ENCODE results near the gene TRIM7. TPM values are rescaled to one million over a fixed set of nuclear protein-coding genes. Genes with fewer than 3 reads are reported as not detected.

Gene TRIM7
- total and polyA plus RNA-seq, 9 of the 15 experiments (the other 6 are each of a cell fraction or from before 2014, with no cell fraction given): 2.6 to 14.9 (median 8.9) TPM

GRCh38 chr5:181231432-181231831 lies 26.4 kb upstream of the TRIM7 start (continued):
- TF ChIP-seq, protein P1, sequence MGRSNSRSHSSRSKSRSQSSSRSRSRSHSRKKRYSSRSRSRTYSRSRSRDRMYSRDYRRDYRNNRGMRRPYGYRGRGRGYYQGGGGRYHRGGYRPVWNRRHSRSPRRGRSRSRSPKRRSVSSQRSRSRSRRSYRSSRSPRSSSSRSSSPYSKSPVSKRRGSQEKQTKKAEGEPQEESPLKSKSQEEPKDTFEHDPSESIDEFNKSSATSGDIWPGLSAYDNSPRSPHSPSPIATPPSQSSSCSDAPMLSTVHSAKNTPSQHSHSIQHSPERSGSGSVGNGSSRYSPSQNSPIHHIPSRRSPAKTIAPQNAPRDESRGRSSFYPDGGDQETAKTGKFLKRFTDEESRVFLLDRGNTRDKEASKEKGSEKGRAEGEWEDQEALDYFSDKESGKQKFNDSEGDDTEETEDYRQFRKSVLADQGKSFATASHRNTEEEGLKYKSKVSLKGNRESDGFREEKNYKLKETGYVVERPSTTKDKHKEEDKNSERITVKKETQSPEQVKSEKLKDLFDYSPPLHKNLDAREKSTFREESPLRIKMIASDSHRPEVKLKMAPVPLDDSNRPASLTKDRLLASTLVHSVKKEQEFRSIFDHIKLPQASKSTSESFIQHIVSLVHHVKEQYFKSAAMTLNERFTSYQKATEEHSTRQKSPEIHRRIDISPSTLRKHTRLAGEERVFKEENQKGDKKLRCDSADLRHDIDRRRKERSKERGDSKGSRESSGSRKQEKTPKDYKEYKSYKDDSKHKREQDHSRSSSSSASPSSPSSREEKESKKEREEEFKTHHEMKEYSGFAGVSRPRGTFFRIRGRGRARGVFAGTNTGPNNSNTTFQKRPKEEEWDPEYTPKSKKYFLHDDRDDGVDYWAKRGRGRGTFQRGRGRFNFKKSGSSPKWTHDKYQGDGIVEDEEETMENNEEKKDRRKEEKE (IDR thresholded peaks at IDR 0.05; ENCODE audit: borderline replicate concordance in 1 of 2, control insufficient read depth in 1 of 2, low read depth in 2 of 2, low read length in 1 of 2): no peak
- TF ChIP-seq MBD1 (CRISPR knock-in tag; IDR thresholded peaks at IDR 0.05): no peak
- no peak for TF ChIP-seq ZNF76 (CRISPR knock-in tag; IDR thresholded peaks at IDR 0.05; ENCODE audit: borderline replicate concordance)
- TF ChIP-seq NFYB (IDR thresholded peaks at IDR 0.05; ENCODE audit: extremely low read depth, insufficient read length): no peak
- TF ChIP-seq CBFA2T2 (conservative IDR thresholded peaks at IDR 0.05): no peak

DNA sequence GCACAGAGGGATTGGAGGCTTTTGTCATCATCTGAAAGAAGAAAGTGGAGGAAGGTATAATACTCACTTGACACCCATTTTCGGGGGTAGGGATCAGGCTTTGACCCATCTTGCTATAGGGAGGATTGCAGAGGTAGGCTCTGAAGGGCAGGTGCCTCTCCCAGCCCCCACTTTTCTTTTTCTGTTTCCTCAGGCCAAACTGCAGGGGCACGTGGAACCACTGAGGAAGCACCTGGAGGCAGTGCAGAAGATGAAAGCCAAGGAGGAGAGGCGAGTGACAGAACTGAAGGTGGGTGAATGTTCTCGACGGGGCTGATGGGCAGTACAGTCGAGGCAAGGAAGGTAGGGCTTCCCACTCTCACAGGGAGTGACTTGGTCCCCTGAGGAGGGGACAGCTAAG lies 25.6 kb upstream of the TRIM7 start:
- Histone ChIP-seq H3K27me3 (ENCODE audit: control insufficient read depth in 2 of 2, insufficient read depth in 2 of 2, low read length in 2 of 2) (no peaks in the 10 kb centered on the region), H3K9me1 (ENCODE audit: control insufficient read depth, insufficient read depth, low read length) (peaks cover 3% of the 10 kb centered on the region), H3K27ac (ENCODE audit: extremely low read depth, low read depth, low read length) (no peak overlapping the region), H2AFZ (ENCODE audit: low read depth, low read length) (no peak overlapping the region), H3K4me2 (ENCODE audit: insufficient read depth, low read length) (no peak overlapping the region), H4K20me1 (replicated peaks; ENCODE audit: control insufficient read depth, insufficient read depth, low read length) (peaks cover 10% of the 10 kb centered on the region; the same call in 1 of the 2 replicates), H3K9me3 (replicated peaks; ENCODE audit: control insufficient read depth, insufficient read depth, low read depth, low read length) (no peaks in the 10 kb centered on the region), H3K9ac (ENCODE audit: insufficient read depth in 1 of 2, low read depth in 2 of 2, low read length in 2 of 2) (no peak overlapping the region), H3K4me3 (no peak overlapping the region), H3K4me1 (replicated peaks in 1 of 2; ENCODE audit: control insufficient read depth in 2 of 2, insufficient read depth in 2 of 2, low read length in 2 of 2) (peaks cover 0 to 9% of the 10 kb centered on the region in 2 experiments; a peak in 1 of 5 replicates), H3K79me2 (ENCODE audit: control insufficient read depth, insufficient read depth, low read length) (peaks cover 9% of the 10 kb centered on the region), H3K36me3 (ENCODE audit: control insufficient read depth, insufficient read depth, low read length) (peaks cover 83% of the 10 kb centered on the region; the same call in 2 of the 3 replicates)
- DNase-seq (ENCODE audit: extremely low read depth in 1 of 4, low spot score in 3 of 4): no peak
- in situ Hi-C loops (cut with MboI) (no loop called here), intact Hi-C loops (cut with micrococcal nuclease) (no loop called here)
- ChIA-PET CTCF (ENCODE audit: low intra/inter-chr PET ratio) (no interaction called here), POLR2A (interaction anchor here (0.9 kb wide), 1 partner anchor 9 kb away, joined by 3 read pairs; no protein-coding TSS in a partner anchor)
- 72% methylated on average over 6 of the region's 6 CpGs for WGBS (ENCODE audit: insufficient coverage, low coverage, missing lambda C conversion rate)
- TF ChIP-seq FUS (optimal IDR thresholded peaks at IDR 0.05; ENCODE audit: low read depth, low read length): no peak
- no peak for TF ChIP-seq SUPT5H (IDR thresholded peaks at IDR 0.05)
- peak; percentile 28; the same call in 1 of the 2 replicates for TF ChIP-seq RBFOX2 (IDR thresholded peaks at IDR 0.05; ENCODE audit: low read depth, low read length)
- no peak for ATAC-seq
- no peak for FAIRE-seq
- BruUV-seq (replicated peaks): no TSS peak
